Activated naive CD4-positive, alpha-beta T cell treated with anti-CD3 and anti-CD28 coated beads, Interleukin-2, amount 10 ng/mL, durations not matched to agents 7 days and 5 days (primary cell): Measurements from ENCODE around the gene SUMO2.
A peak's percentile ranks its signal among the peaks of the same experiment; 100 is the strongest.
"Not testable (repeated sequence)": the region's sequence is repeated elsewhere in the genome, so short reads cannot be mapped to it uniquely, and the experiment has no call there.

Experiments used
- CTCF ChIA-PET: fragments of 350-600 bp; sonication (Branson Sonifier 250); formaldehyde crosslinking; loops from one replicate; lab custom pipeline; 2021; ENCODE audit warnings: antibody characterized with exemption; lab: Charles Lee
- DNase-seq: peaks from one replicate; pipeline ENCODE4 v3.0.0-alpha.2; 2020
- H3K27ac Mint-ChIP-seq: one replicate; pipeline ENCODE4 v1.8.0; 2021; ENCODE audit warnings: mild to moderate bottlenecking, moderate library complexity, mixed read lengths
- H3K27me3 Mint-ChIP-seq: one replicate; pipeline ENCODE4 v1.8.0; 2021; ENCODE audit warnings: mild to moderate bottlenecking, mixed read lengths
- H3K36me3 Mint-ChIP-seq: one replicate; pipeline ENCODE4 v1.8.0; 2021; ENCODE audit warnings: mixed read lengths
- H3K4me1 Mint-ChIP-seq: one replicate; pipeline ENCODE4 v1.8.0; 2021; ENCODE audit warnings: mixed read lengths
- H3K4me3 Mint-ChIP-seq: one replicate; pipeline ENCODE4 v1.8.0; 2021; ENCODE audit warnings: mild to moderate bottlenecking, moderate library complexity, mixed read lengths
- H3K9me3 Mint-ChIP-seq: one replicate; pipeline ENCODE4 v1.8.0; 2021; ENCODE audit warnings: mixed read lengths

SUMO2 gene

GRCh38 chr17:75168998-75169397 is 13.8 kb downstream of the SUMO2 start:
- Mint-ChIP-seq H3K4me1 (peaks cover 11% of the 10 kb centered on the region), H3K27me3 (no peaks in the 10 kb centered on the region), H3K9me3 (no peaks in the 10 kb centered on the region), H3K4me3 (no peak overlapping the region), H3K27ac (peak overlapping the region; percentile 37), H3K36me3 (peaks cover 27% of the 10 kb centered on the region)
- CTCF ChIA-PET: interaction anchor here (9.4 kb wide), 1 partner anchor 54 kb away, joined by 116 read pairs; no protein-coding TSS in a partner anchor
- DNase-seq: no peak

- CTCF ChIA-PET: interaction anchor here (0.7 kb wide), 1 partner anchor 55 kb away, joined by 3 read pairs; the partner anchor contains the start of gene ARMC7
- H3K36me3 Mint-ChIP-seq: peaks cover 15% of the 10 kb centered on the region
- H3K4me1 Mint-ChIP-seq, H3K27ac Mint-ChIP-seq, DNase-seq, H3K27me3 Mint-ChIP-seq, H3K9me3 Mint-ChIP-seq, H3K4me3 Mint-ChIP-seq: not testable (repeated sequence)
Measured at GRCh38 chr17:75164606-75165005, 18.2 kb downstream of the SUMO2 start.

- Mint-ChIP-seq H3K27ac (no peak overlapping the region), H3K9me3 (no peaks in the 10 kb centered on the region), H3K36me3 (peaks cover 16% of the 10 kb centered on the region), H3K4me3 (no peak overlapping the region), H3K4me1 (no peaks in the 10 kb centered on the region), H3K27me3 (no peaks in the 10 kb centered on the region)
- CTCF ChIA-PET: interaction anchor here (1.7 kb wide), 1 partner anchor 9 kb away, joined by 5 read pairs; no protein-coding TSS in a partner anchor
- DNase-seq: no peak
Measured at GRCh38 chr17:75163074-75163473, 19.7 kb downstream of the SUMO2 start.

- peaks cover 16% of the 10 kb centered on the region for H3K36me3 Mint-ChIP-seq
- no peak for DNase-seq
- CTCF ChIA-PET: interaction anchor here (1.2 to 2.7 kb wide), 3 partner anchors 11 to 100 kb away, joined by 5 to 10 read pairs (median 7); no protein-coding TSS in a partner anchor
- no peak overlapping the region for H3K27ac Mint-ChIP-seq
- no peaks in the 10 kb centered on the region for H3K27me3 Mint-ChIP-seq
- H3K9me3 Mint-ChIP-seq: no peaks in the 10 kb centered on the region
- no peak overlapping the region for H3K4me3 Mint-ChIP-seq
- H3K4me1 Mint-ChIP-seq: peaks cover 11% of the 10 kb centered on the region
Measured at GRCh38 chr17:75160211-75160610, 22.5 kb downstream of the SUMO2 start.

- Mint-ChIP-seq H3K27ac (no peak overlapping the region), H3K36me3 (peaks cover 15% of the 10 kb centered on the region), H3K27me3 (no peaks in the 10 kb centered on the region), H3K4me1 (peaks cover 19% of the 10 kb centered on the region), H3K9me3 (no peaks in the 10 kb centered on the region), H3K4me3 (no peak overlapping the region)
- CTCF ChIA-PET: interaction anchor here (1.2 to 2.7 kb wide), 3 partner anchors 12 to 99 kb away, joined by 5 to 10 read pairs (median 7); no protein-coding TSS in a partner anchor
- DNase-seq: no peak
Measured at GRCh38 chr17:75159196-75160031, 23.3 kb downstream of the SUMO2 start.

GRCh38 chr17:75158480-75158879 is 24.3 kb downstream of the SUMO2 start:
- H3K9me3 Mint-ChIP-seq, H3K27me3 Mint-ChIP-seq, H3K27ac Mint-ChIP-seq, DNase-seq, H3K4me3 Mint-ChIP-seq: not testable (repeated sequence)
- Mint-ChIP-seq H3K36me3 (peaks cover 13% of the 10 kb centered on the region), H3K4me1 (peaks cover 19% of the 10 kb centered on the region)
- CTCF ChIA-PET: interaction anchor here (0.7 to 2.7 kb wide), 3 partner anchors 13 to 298 kb away, joined by 4 to 10 read pairs (median 7); no protein-coding TSS in a partner anchor

GRCh38 chr17:75155191-75155601 is 27.6 kb downstream of the SUMO2 start:
- Mint-ChIP-seq H3K36me3 (peaks cover 18% of the 10 kb centered on the region), H3K27me3 (no peaks in the 10 kb centered on the region), H3K4me3 (no peak overlapping the region), H3K9me3 (no peaks in the 10 kb centered on the region), H3K4me1 (peaks cover 39% of the 10 kb centered on the region), H3K27ac (peak overlapping the region; percentile 93)
- CTCF ChIA-PET: interaction anchor here (1.0 to 1.5 kb wide), 2 partner anchors 41 to 46 kb away, joined by 3 to 9 read pairs; no protein-coding TSS in a partner anchor
- DNase-seq: no peak

- DNase-seq: peak; percentile 99
- H3K27ac Mint-ChIP-seq: peak within 1 kb of the TSS; percentile 93
- H3K4me3 Mint-ChIP-seq: peak within 1 kb of the TSS; percentile 95
- no peaks in the 10 kb centered on the region for H3K27me3 Mint-ChIP-seq
- CTCF ChIA-PET: interaction anchor here (0.5 to 1.5 kb wide), 4 partner anchors 29 to 129 kb away, joined by 3 to 9 read pairs (median 3); no protein-coding TSS in a partner anchor
- H3K4me1 Mint-ChIP-seq: peaks cover 43% of the 10 kb centered on the region
- peaks cover 18% of the 10 kb centered on the region for H3K36me3 Mint-ChIP-seq
- no peaks in the 10 kb centered on the region for H3K9me3 Mint-ChIP-seq
Measured at GRCh38 chr17:75154195-75155106, 28.3 kb downstream of the SUMO2 start, which contains the start of gene JPT1. Gene JPT1, minus strand, starts transcription at chr17:75154512. Its CDS starts 115 bp downstream, at chr17:75154397.

GRCh38 chr17:75153780-75154194 is 29.0 kb downstream of the SUMO2 start:
- H3K27me3 Mint-ChIP-seq: no peaks in the 10 kb centered on the region
- H3K9me3 Mint-ChIP-seq: no peaks in the 10 kb centered on the region
- H3K36me3 Mint-ChIP-seq: peaks cover 19% of the 10 kb centered on the region
- H3K27ac Mint-ChIP-seq: peak overlapping the region; percentile 92
- H3K4me3 Mint-ChIP-seq: peak overlapping the region; percentile 95
- CTCF ChIA-PET: interaction anchor here (0.7 to 1.5 kb wide), 2 partner anchors 30 to 40 kb away, joined by 3 to 9 read pairs; no protein-coding TSS in a partner anchor
- H3K4me1 Mint-ChIP-seq: peaks cover 45% of the 10 kb centered on the region
- DNase-seq: peak; percentile 48

GRCh38 chr17:75152922-75153779 is 29.6 kb downstream of the SUMO2 start:
- no peaks in the 10 kb centered on the region for H3K27me3 Mint-ChIP-seq
- H3K4me1 Mint-ChIP-seq: peaks cover 50% of the 10 kb centered on the region
- H3K27ac Mint-ChIP-seq: peak overlapping the region; percentile 92
- CTCF ChIA-PET: no interaction called here
- peaks cover 23% of the 10 kb centered on the region for H3K36me3 Mint-ChIP-seq
- peak; percentile 43 for DNase-seq
- peak overlapping the region; percentile 95 for H3K4me3 Mint-ChIP-seq
- no peaks in the 10 kb centered on the region for H3K9me3 Mint-ChIP-seq

- peaks cover 30% of the 10 kb centered on the region for H3K36me3 Mint-ChIP-seq
- H3K9me3 Mint-ChIP-seq: no peaks in the 10 kb centered on the region
- DNase-seq: no peak
- no peaks in the 10 kb centered on the region for H3K27me3 Mint-ChIP-seq
- peak overlapping the region; percentile 95 for H3K4me3 Mint-ChIP-seq
- peak overlapping the region; percentile 92 for H3K27ac Mint-ChIP-seq
- CTCF ChIA-PET: no interaction called here
- H3K4me1 Mint-ChIP-seq: peaks cover 56% of the 10 kb centered on the region
Measured at GRCh38 chr17:75152523-75152921, 30.2 kb downstream of the SUMO2 start.

GRCh38 chr17:75151930-75152329 is 30.8 kb downstream of the SUMO2 start:
- Mint-ChIP-seq H3K4me3 (peak overlapping the region; percentile 95), H3K9me3 (no peaks in the 10 kb centered on the region), H3K27ac (no peak overlapping the region), H3K36me3 (peaks cover 31% of the 10 kb centered on the region), H3K4me1 (peaks cover 58% of the 10 kb centered on the region), H3K27me3 (no peaks in the 10 kb centered on the region)
- CTCF ChIA-PET: interaction anchor here (1.3 kb wide), 1 partner anchor 38 kb away, joined by 4 read pairs; no protein-coding TSS in a partner anchor
- no peak for DNase-seq
